Muscle of leg (tissue), 11 donors: ENCODE results near the gene FGF14. TPM values are rescaled to one million over a fixed set of nuclear protein-coding genes. Genes with fewer than 3 reads are reported as not detected.

Experiments
- DNase-seq: peaks from one replicate; pipeline ENCODE4 v3.0.0; 2013
- H3K27ac ChIP-seq: one replicate; pipeline ENCODE4 v1.5.1; 2013; ENCODE audit warnings: mild to moderate bottlenecking, low read length, control low read depth
- H3K27me3 ChIP-seq: one replicate; pipeline ENCODE4 v1.6.1; 2013; ENCODE audit warnings: low read length; ENCODE audit not compliant: control insufficient read depth, insufficient read depth
- H3K36me3 ChIP-seq: one replicate; pipeline ENCODE4 v1.6.1; 2013; ENCODE audit warnings: low read length; ENCODE audit not compliant: control insufficient read depth, insufficient read depth
- H3K4me1 ChIP-seq: one replicate; pipeline ENCODE4 v1.6.1; 2013; ENCODE audit warnings: low read length; ENCODE audit not compliant: control insufficient read depth, insufficient read depth
- H3K4me3 ChIP-seq: one replicate; pipeline ENCODE4 v1.5.1; 2013; ENCODE audit warnings: low read length, control low read depth
- H3K9me3 ChIP-seq: replicated peaks from 2 replicates; pipeline ENCODE4 v1.6.1; 2013; ENCODE audit warnings: low read depth, low read length; ENCODE audit not compliant: control insufficient read depth
- WGBS: methylation state at CpG from one replicate; pipeline ENCODE4 v1.1.5; 2013; ENCODE audit warnings: missing lambda C conversion rate; ENCODE audit not compliant: insufficient coverage; 5-methylcytosine and 5-hydroxymethylcytosine counted together
- polyA plus RNA-seq, 8 donors: library from polyadenylated mRNA; unstranded; fragments of 120-200 nt; gene quantifications; one replicate each; pipeline versions ENCODE4 v1.2.1 to v1.2.3, GENCODE V29; 2013; ENCODE audit warnings: inconsistent platforms in 1 of 8, low replicate concordance in 1 of 8; ENCODE audit not compliant: insufficient read length in 8 of 8, insufficient read depth in 1 of 8
- total RNA-seq: library from RNA; stranded (reverse); fragments of 120-200 nt; gene quantifications from one replicate; pipeline ENCODE4 v1.2.4, GENCODE V29; 2013

FGF14 gene
- total and polyA plus RNA-seq, 9 donors, result 0.09 to 2.1 (median 0.83) TPM

DNA sequence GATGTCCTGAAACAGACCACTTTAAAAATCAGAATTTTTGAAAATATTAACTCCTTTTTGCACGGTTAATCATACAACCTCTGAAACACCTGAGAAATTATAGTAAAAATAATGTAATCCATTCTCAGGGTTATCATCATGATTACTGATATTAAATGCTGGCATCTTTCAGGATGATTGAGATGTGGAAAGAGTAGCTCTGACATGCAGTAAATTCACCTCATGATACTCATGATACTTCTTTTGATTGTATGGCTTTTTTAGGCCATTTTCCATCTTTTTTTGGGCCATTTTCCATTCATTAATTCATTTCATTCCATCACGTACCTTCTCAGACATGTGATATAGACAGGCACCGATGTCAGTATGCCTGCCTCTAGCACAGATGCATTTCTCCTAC is 85.1 kb downstream of the FGF14 start:
- 50% methylated on average over 1 of the region's 3 CpGs for WGBS
- Histone ChIP-seq H3K9me3 (no peaks in the 10 kb centered on the region), H3K27ac (no peak overlapping the region), H3K4me1 (peaks cover 3% of the 10 kb centered on the region), H3K36me3 (no peaks in the 10 kb centered on the region), H3K27me3 (no peaks in the 10 kb centered on the region), H3K4me3 (no peak overlapping the region)
- no peak for DNase-seq

DNA sequence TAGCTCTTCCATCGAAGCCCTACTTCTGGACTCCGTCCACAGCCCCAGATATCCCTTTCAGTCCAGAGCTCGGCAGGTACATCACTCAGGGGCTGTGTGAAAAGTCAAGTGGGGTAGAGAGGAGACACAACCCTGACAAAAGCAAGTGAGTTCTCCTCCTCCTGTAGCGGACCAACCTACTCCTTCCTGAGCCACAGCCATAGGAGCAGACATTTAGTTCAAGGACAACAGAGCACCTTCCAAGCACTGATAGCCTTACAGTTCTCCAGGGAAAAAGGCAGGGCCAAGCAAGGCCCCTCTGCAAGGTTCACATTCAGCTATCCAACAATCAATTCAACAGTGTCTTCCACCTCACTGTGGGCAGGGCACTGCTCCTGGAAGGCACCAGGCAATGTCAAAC is 89.0 kb downstream of the FGF14 start:
- Histone ChIP-seq H3K36me3 (no peaks in the 10 kb centered on the region), H3K9me3 (no peaks in the 10 kb centered on the region), H3K4me1 (no peaks in the 10 kb centered on the region), H3K27me3 (no peaks in the 10 kb centered on the region), H3K27ac (no peak overlapping the region), H3K4me3 (no peak overlapping the region)
- no peak for DNase-seq
- 79% methylated on average over 2 of the region's 4 CpGs for WGBS

DNA sequence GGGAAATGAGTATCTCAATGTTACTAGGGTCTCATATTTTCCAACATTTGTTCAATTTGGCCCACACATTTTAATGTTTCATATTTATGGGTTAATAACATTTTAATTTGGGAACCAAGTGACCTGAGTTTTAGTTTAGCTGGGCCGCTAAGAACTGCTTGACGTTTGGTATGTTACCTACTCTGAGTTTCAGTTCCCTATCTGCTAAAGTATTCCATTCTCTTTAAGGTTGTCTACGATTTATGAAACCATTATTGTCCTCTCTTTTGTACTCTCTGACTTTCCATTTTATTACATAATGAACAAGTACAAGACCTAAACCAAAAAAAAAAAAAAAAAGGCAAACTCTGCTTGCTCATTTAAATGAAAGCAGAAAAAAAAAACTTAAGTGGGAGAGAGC is 89.9 kb downstream of the FGF14 start:
- no peak for DNase-seq
- WGBS, result no CpG with 5 or more reads among the region's 3 CpGs
- H3K4me1 ChIP-seq, result no peaks in the 10 kb centered on the region
- H3K27me3 ChIP-seq, result no peaks in the 10 kb centered on the region
- no peak overlapping the region for H3K27ac ChIP-seq
- H3K4me3 ChIP-seq, result no peak overlapping the region
- H3K36me3 ChIP-seq, result no peaks in the 10 kb centered on the region
- no peaks in the 10 kb centered on the region for H3K9me3 ChIP-seq

DNA sequence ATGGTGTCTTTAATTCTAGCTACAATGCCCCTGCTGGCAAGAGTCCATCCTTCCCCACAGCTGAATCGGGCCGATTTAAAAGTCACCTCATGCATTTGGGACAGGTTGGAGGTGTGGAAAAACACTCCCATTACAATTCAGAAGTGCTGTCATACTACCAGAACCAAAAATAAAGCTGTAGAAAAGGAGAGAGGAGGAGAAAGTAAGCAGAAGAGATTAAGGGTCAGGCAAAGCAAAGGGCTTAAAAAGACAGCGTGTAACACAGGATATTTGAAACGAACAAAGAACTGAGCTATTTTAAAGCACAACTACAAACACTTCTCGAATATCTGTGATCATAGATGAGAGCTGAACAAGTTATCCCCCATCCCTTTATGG is 90.4 kb downstream of the FGF14 start:
- DNase-seq, result no peak
- Histone ChIP-seq H3K27ac (no peak overlapping the region), H3K36me3 (no peaks in the 10 kb centered on the region), H3K4me3 (no peak overlapping the region), H3K27me3 (no peaks in the 10 kb centered on the region), H3K9me3 (no peaks in the 10 kb centered on the region), H3K4me1 (no peaks in the 10 kb centered on the region)
- no CpG with 5 or more reads among the region's 5 CpGs for WGBS

DNA sequence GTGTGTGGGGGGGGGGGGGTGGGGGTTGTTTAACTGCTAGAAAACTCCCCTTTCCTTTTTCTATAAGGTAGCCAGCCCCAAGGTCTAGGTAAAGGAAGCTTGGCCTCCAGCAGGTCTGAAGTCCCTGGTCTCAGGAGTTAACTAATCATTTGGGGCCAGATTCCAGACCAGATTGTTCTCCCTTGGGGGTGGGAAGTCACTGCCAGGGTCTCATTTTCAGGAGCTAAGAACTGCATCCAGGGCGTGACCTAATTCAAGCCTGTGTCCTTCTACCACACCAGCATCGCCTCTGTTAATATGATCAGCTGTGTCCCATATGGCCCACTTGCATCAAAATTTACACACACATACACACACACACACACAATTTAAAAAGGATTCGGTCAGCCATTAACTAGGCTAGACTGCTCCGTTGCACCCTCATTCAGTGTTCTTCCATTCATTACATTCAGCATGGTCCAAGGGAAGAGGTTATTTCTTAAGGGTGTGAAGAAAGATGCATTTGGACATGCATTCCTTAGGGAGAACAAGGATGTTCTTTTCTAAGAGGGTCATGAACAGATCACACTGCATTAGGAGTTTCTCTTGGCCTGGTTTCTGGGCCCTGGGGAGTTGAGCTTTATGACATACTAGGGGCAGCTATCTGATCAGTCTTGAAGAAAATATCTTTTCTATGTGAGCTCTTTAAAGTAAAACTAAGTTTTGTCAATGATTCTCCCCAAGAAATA is 91.0 kb downstream of the FGF14 start:
- H3K4me3 ChIP-seq, result no peak overlapping the region
- peak; percentile 21 for DNase-seq
- no peaks in the 10 kb centered on the region for H3K27me3 ChIP-seq
- no peak overlapping the region for H3K27ac ChIP-seq
- H3K36me3 ChIP-seq, result no peaks in the 10 kb centered on the region
- no peaks in the 10 kb centered on the region for H3K9me3 ChIP-seq
- WGBS, result 88% methylated on average over 2 of the region's 4 CpGs
- no peaks in the 10 kb centered on the region for H3K4me1 ChIP-seq

DNA sequence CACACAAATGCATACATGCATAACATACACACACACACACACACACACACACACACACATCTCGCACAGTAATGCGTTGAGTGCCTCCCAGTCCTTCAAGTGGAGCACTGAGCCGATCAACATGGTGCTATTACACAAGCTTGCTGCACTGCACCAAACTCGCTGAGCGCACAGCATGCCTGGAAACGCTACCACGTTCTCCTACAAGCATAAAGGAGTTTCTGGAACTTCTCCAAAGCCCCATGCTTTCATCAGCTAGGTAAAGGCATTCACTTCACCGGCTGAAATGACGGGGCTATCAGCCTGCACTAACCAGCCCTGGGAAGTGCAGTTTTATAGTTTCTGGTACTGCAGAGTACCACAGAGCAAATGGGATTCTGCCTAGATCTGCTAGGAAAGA is 92.7 kb downstream of the FGF14 start:
- Histone ChIP-seq H3K4me3 (no peak overlapping the region), H3K9me3 (no peaks in the 10 kb centered on the region), H3K4me1 (no peaks in the 10 kb centered on the region), H3K27me3 (no peaks in the 10 kb centered on the region), H3K27ac (no peak overlapping the region), H3K36me3 (no peaks in the 10 kb centered on the region)
- DNase-seq, result no peak
- WGBS, result 69% methylated on average over 6 of the region's 9 CpGs

DNA sequence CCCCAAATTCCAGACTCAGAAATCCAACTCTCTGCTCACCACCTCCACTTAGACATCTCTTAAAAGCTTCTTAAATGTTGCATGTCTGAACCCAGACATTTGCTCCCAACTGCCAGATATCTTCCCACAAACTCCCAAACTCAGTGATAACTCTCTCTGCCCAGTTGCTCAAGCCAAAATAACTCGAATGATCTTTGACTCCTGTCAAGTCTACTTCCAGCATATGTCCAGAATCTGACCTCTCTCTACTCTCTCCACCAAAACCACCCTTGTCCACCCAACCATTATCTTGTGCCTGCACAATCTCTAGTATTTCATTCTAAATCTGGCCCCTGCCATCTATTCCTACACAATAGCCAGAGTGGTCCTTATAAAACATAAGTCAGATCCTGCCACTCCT is 99.3 kb downstream of the FGF14 start:
- 88% methylated on average over 1 of the region's 1 CpG for WGBS
- no peak overlapping the region for H3K27ac ChIP-seq
- H3K4me3 ChIP-seq, result no peak overlapping the region
- no peaks in the 10 kb centered on the region for H3K9me3 ChIP-seq
- H3K27me3 ChIP-seq, result no peaks in the 10 kb centered on the region
- DNase-seq, result no peak
- no peaks in the 10 kb centered on the region for H3K4me1 ChIP-seq
- H3K36me3 ChIP-seq, result no peaks in the 10 kb centered on the region

DNA sequence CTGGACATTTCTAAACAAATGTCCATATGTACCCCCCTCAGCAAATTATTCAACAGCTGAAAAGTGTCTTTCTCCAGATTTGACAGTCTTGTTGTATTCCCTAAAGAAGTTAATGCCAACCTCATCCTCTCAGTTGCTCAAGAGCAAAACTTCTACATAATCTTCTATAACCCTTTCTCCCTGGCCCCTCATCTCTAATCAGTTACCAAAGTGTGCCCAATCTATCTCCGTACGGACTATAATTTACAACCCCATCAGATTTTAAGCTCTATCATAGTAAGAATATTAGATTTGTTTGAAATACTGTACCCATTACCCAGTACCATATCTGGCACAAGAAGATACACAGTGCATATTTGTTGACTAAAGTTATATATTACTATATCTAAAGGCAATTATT is 101.5 kb downstream of the FGF14 start:
- WGBS, result no CpG with 5 or more reads among the region's 2 CpGs
- Histone ChIP-seq H3K36me3 (no peaks in the 10 kb centered on the region), H3K4me3 (no peak overlapping the region), H3K27me3 (no peaks in the 10 kb centered on the region), H3K9me3 (no peaks in the 10 kb centered on the region), H3K27ac (no peak overlapping the region), H3K4me1 (no peaks in the 10 kb centered on the region)
- no peak for DNase-seq

DNA sequence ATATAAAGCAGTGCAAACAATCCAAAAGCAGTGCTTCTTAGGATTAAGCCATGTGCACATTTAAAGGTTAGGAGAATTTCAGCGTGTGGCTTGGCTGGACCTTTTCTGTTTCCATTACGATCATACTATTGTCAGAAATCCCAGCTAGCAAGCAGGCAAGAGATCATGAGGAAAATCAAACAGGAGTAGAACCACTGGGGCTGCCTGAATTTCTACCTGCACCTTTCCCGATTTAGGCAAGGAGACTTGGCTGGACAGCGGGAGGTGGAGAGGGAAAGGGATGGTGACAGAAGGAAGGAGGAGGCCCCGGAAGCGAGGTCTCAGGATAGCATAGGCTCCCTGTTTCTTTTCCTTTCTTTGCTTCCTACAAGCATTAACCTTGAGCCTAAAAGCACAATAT is 102.5 kb downstream of the FGF14 start:
- DNase-seq, result peak; percentile 43
- WGBS, result 53% methylated on average over 2 of the region's 6 CpGs
- no peak overlapping the region for H3K4me3 ChIP-seq
- no peaks in the 10 kb centered on the region for H3K4me1 ChIP-seq
- no peaks in the 10 kb centered on the region for H3K27me3 ChIP-seq
- no peak overlapping the region for H3K27ac ChIP-seq
- H3K9me3 ChIP-seq, result no peaks in the 10 kb centered on the region
- H3K36me3 ChIP-seq, result no peaks in the 10 kb centered on the region

DNA sequence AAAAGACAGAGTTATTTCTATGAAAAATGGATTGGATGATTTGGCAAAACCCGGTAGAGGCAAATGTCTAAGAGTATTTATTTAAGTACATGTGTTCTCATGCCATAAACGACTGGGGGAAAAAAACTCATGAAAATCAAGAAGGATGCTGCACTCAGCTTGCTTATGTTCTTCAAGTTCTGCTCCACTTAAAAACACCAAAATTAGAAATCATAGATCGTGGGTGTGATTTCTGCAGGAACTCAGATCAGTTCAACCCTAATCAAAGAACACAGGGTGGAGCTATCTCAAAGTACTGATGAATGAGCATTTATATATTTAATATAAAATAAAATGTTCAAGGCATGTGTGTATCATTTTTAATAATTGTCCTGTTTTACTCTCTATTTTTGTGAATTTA is 103.8 kb downstream of the FGF14 start:
- Histone ChIP-seq H3K36me3 (no peaks in the 10 kb centered on the region), H3K4me1 (no peaks in the 10 kb centered on the region), H3K4me3 (no peak overlapping the region), H3K27me3 (no peaks in the 10 kb centered on the region), H3K9me3 (no peaks in the 10 kb centered on the region), H3K27ac (no peak overlapping the region)
- no peak for DNase-seq
- WGBS, result 67% methylated on average over 1 of the region's 3 CpGs
